ENCODE data around the gene POMC.

DNA sequence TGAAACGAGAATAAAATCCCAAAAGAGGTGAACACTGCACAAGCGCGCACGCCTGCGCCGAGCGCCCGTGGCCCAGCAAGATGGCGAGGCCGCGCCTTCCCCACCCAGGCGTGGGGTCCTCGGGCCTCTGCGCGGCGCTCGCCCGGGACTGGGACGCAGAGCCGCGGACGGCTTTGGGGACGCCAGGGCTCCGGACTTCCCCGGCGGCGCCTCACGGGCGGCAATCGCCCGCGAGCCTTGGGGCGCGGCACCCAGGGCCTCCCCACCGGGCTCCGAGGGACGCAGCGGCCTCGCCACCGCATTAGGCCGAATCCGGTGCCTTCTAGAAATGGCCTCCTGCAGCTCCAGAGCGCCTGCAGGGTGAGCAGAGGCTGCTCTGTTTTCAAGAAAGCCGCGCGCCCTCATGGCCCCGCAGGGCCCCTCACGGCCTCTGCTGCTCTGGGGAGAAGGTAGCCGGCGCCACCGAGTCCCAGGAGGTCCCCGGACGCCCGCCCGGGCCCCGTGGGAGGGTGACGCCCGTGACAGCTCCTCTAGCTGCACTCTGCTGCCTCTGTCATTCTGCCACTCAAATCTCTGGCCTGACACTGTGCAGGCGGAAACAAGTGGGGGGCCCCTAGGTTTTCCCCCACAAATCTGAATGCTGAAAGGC lies 35.9 kb upstream of the POMC start:
- no peak for TF ChIP-seq EZH2 (IDR thresholded peaks at IDR 0.05; ENCODE audit: borderline replicate concordance, insufficient read depth, low read length, poor library complexity, severe bottlenecking)
- no peak for TF ChIP-seq POLR2AphosphoS5 (IDR thresholded peaks at IDR 0.05)
- TF ChIP-seq CTCF (IDR thresholded peaks at IDR 0.05; ENCODE audit: poor library complexity, severe bottlenecking), result no peak
- TF ChIP-seq MXI1 (conservative IDR thresholded peaks at IDR 0.05; ENCODE audit: poor library complexity, severe bottlenecking), result no peak
- no peak for TF ChIP-seq EP300 (conservative IDR thresholded peaks at IDR 0.05; ENCODE audit: poor library complexity, severe bottlenecking)
- TF ChIP-seq RAD21 (conservative IDR thresholded peaks at IDR 0.05), result no peak
- TF ChIP-seq TAF1 (IDR thresholded peaks at IDR 0.05; ENCODE audit: low read depth), result no peak
- TF ChIP-seq SMC3 (conservative IDR thresholded peaks at IDR 0.05; ENCODE audit: poor library complexity), result no peak

All from neural cell (in vitro differentiated cells).